AG09309 (cell line): ENCODE results near the gene AP3B1.

ENCODE experiments used
- DNase-seq: peaks from one replicate; pipeline ENCODE4 v3.0.0-alpha.2; 2010; ENCODE audit warnings: low read depth
- H3K4me3 ChIP-seq: 2 replicates; pipeline ENCODE4 v1.5.1; 2011; ENCODE audit warnings: mild to moderate bottlenecking, low read depth, low read length, moderate library complexity; ENCODE audit not compliant: control insufficient read depth
- CTCF ChIP-seq: IDR thresholded peaks from 2 replicates; pipeline ENCODE4 v1.5.1; 2011; ENCODE audit warnings: mild to moderate bottlenecking, low read depth, low read length, inconsistent platforms; ENCODE audit not compliant: insufficient read depth, control insufficient read depth; ENCODE audit errors: missing control alignments

AP3B1 gene

GRCh38 chr5:77991084-77991483, 303.4 kb downstream of the AP3B1 start:
- TF ChIP-seq CTCF: no peak
- no peak overlapping the region for H3K4me3 ChIP-seq
- no peak for DNase-seq

- no peak for DNase-seq
- no peak for TF ChIP-seq CTCF
- H3K4me3 ChIP-seq: no peak overlapping the region
Measured at GRCh38 chr5:77990020-77990419, 304.5 kb downstream of the AP3B1 start.

GRCh38 chr5:77987988-77988387, 306.5 kb downstream of the AP3B1 start:
- no peak for TF ChIP-seq CTCF
- DNase-seq: no peak

GRCh38 chr5:77987331-77987730, 307.2 kb downstream of the AP3B1 start:
- no peak for DNase-seq
- TF ChIP-seq CTCF: no peak
- no peak overlapping the region for H3K4me3 ChIP-seq

More at GRCh38 chr5:77987988-77988387, 306.5 kb downstream of the AP3B1 start:
- H3K4me3 ChIP-seq: no peak overlapping the region

GRCh38 chr5:77986261-77986660, 308.2 kb downstream of the AP3B1 start:
- H3K4me3 ChIP-seq: no peak overlapping the region
- DNase-seq: no peak
- no peak for TF ChIP-seq CTCF

GRCh38 chr5:77985247-77985646, 309.3 kb downstream of the AP3B1 start:
- H3K4me3 ChIP-seq: no peak overlapping the region
- TF ChIP-seq CTCF: no peak
- DNase-seq: no peak

- DNase-seq: no peak
- H3K4me3 ChIP-seq: no peak overlapping the region
- TF ChIP-seq CTCF: no peak
Measured at GRCh38 chr5:77984587-77984986, 309.9 kb downstream of the AP3B1 start.
